Uterus (tissue), 2 donors: ENCODE results near the gene TCIRG1.

Source experiments
- CTCF ChIP-seq, 4 experiments: fragments of 200-600 bp in 2 of 4; fragments of 450-650 bp in 2 of 4; sonication (generic) in 2 of 4; IDR thresholded peaks; one replicate each; pipeline ENCODE4 v1.5.1; 2016 to 2019; ENCODE audit warnings: antibody characterized with exemption in 4 of 4, mild to moderate bottlenecking in 2 of 4, moderate library complexity in 1 of 4
- POLR2A ChIP-seq, 2 donors: fragments of 450-650 bp; IDR thresholded peaks; one replicate each; pipeline ENCODE4 v1.6.1; 2016; ENCODE audit warnings: antibody characterized with exemption in 2 of 2, mild to moderate bottlenecking in 1 of 2, moderate library complexity in 1 of 2

- no peak for TF ChIP-seq CTCF (IDR thresholded peaks at IDR 0.05)
- no peak for TF ChIP-seq POLR2A (IDR thresholded peaks at IDR 0.05)
These were observed 20.7 kb upstream of the TCIRG1 start for GRCh38 chr11:68017980-68018729.
